ENCODE data around the gene AZI2. TPM values are rescaled to one million over a fixed set of nuclear protein-coding genes. Genes with fewer than 3 reads are reported as not detected.

Gene AZI2
- total RNA-seq (2013; cell fraction: nucleolus; rRNA removed): 82.5 and 90.1 TPM in 2 replicates
- total RNA-seq (2014; rRNA removed) (19.9 and 23.1 TPM in 2 replicates), total RNA-seq (2014; rRNA removed; fragmentation: Illumina TruSeq; extraction: Trizol) (35.1 and 35.5 TPM in 2 replicates), total RNA-seq (2021) (32.6 and 37.8 TPM in 2 replicates), polyA plus RNA-seq (2011; rRNA removed) (91.7 and 137 TPM in 2 replicates), polyA plus RNA-seq (2014; fragmentation: Illumina TruSeq; extraction: Trizol) (30.1 and 40.2 TPM in 2 replicates), polyA plus RNA-seq (2014; fragmentation: Nextera tagmentation; extraction: Ambion mirVana) (10 to 100 TPM; 33.4 to 36.2 TPM), polyA plus RNA-seq (2014; rRNA removed) (17.8 and 27.7 TPM in 2 replicates), polyA plus RNA-seq (2016; fragmentation: Nextera tagmentation; extraction: Ambion mirVana) (10 to 100 TPM; 33.4 to 35.6 TPM), polyA minus RNA-seq (2011; rRNA and poly(A)+ RNA removed) (55.8 and 76.1 TPM in 2 replicates), Bru-seq, nascent RNA (percentile 86 among the genes with signal in this experiment), BruChase-seq, experiment 1, labeled RNA remaining after a 6-hour chase (percentile 74 among the genes with signal in this experiment), BruChase-seq, experiment 2, labeled RNA remaining after a 2-hour chase (percentile 81 among the genes with signal in this experiment)
- polyA plus RNA-seq (2011; ENCODE audit: low read depth): 15.9 TPM
- 30.8 and 42.9 TPM in 2 replicates for polyA plus RNA-seq (2011; cell fraction: cytosol; rRNA removed)
- polyA plus RNA-seq (2011; cell fraction: nucleus; rRNA removed): 109 and 173 TPM in 2 replicates
- 29.8 and 42.8 TPM in 2 replicates for polyA plus RNA-seq (2012)
- polyA minus RNA-seq (2011; cell fraction: cytosol; rRNA and poly(A)+ RNA removed): 17.1 and 17.4 TPM in 2 replicates
- polyA minus RNA-seq (2011; cell fraction: nucleus; rRNA and poly(A)+ RNA removed): 94.1 and 142 TPM in 2 replicates
- long read RNA-seq, experiment 1, full-length matches to known transcripts: 38 of 40 reads
- long read RNA-seq, experiment 1, partial matches to known transcripts: 1 of 40 reads
- long read RNA-seq, experiment 1, other reads (novel, unspliced or antisense): 1 of 40 reads
- long read RNA-seq, experiment 2, full-length matches to known transcripts: 122 of 148 reads
- long read RNA-seq, experiment 2, partial matches to known transcripts: 17 of 148 reads
- long read RNA-seq, experiment 2, other reads (novel, unspliced or antisense): 9 of 148 reads

DNA sequence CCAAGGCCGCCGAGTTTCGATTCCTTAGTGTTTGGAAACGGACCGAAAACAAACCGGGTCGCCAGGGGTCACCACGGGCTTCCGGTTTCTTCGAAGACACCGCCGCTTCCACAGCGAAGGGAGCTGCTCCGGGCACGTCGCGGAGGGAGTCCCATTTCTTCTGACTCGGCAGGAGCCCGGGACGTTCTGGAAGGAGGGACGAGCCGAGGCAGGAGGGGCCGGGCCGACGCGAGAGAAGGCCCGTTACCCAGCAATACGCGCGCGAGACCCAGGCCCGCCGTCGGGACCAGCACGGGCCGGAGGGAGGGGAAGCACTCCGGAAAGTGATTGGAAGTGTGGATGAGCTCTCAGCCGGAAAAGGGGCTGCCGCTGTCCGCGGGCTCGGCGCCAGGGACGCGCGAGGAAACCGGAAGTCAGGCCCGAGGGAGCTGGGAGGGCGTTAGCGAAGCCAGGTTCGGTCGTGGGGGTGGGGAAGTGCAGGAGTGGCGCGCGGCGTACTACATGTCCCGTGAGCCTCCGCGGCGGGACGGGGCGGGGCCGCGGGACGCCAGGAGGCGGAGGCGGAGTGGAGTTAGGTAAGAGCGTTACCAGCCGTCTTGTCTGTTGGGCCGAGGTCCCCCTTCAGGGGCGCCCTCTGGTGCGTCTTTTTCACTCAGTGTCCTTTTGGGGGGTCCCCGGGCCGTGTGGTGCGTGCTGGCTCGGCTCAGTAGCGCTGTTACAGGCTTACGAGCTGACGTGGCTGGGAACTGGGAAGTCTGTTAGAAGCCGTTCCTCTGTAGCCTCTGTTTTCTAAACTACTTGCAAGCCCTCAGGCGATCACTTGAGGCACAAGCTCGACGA, at the start of gene AZI2, which contains the start of gene ZCWPW2:
Gene AZI2 (minus strand): TSS at position 196 of the 840 bp plus-strand sequence. CDS start 8,207 bp downstream, outside the sequence.
Gene ZCWPW2 (plus strand): TSS at position 93 of the 840 bp plus-strand sequence. CDS start 64,348 bp downstream, outside the sequence.
- under 1% methylated on average over 54 of the region's 83 CpGs for WGBS (ENCODE audit: insufficient coverage, insufficient replicate concordance, low lambda C conversion rate, missing lambda C conversion rate)
- H3K9me3 ChIP-seq (replicated peaks; ENCODE audit: control insufficient read depth, insufficient read depth, low read length): no peaks in the 10 kb centered on the region
- FAIRE-seq: peak; percentile 86
- TF ChIP-seq, protein P1, sequence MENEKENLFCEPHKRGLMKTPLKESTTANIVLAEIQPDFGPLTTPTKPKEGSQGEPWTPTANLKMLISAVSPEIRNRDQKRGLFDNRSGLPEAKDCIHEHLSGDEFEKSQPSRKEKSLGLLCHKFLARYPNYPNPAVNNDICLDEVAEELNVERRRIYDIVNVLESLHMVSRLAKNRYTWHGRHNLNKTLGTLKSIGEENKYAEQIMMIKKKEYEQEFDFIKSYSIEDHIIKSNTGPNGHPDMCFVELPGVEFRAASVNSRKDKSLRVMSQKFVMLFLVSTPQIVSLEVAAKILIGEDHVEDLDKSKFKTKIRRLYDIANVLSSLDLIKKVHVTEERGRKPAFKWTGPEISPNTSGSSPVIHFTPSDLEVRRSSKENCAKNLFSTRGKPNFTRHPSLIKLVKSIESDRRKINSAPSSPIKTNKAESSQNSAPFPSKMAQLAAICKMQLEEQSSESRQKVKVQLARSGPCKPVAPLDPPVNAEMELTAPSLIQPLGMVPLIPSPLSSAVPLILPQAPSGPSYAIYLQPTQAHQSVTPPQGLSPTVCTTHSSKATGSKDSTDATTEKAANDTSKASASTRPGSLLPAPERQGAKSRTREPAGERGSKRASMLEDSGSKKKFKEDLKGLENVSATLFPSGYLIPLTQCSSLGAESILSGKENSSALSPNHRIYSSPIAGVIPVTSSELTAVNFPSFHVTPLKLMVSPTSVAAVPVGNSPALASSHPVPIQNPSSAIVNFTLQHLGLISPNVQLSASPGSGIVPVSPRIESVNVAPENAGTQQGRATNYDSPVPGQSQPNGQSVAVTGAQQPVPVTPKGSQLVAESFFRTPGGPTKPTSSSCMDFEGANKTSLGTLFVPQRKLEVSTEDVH (IDR thresholded peaks at IDR 0.05; ENCODE audit: low read depth, partially characterized antibody): no peak
- TF ChIP-seq SIX5 (IDR thresholded peaks at IDR 0.05; ENCODE audit: low read depth, low read length, severe bottlenecking) (peak; percentile 83), IKZF2 (IDR thresholded peaks at IDR 0.05) (peak; percentile 71 to 78), CBX3 (IDR thresholded peaks at IDR 0.05; ENCODE audit: borderline replicate concordance, low read depth) (no peak), NFYB (IDR thresholded peaks at IDR 0.05; ENCODE audit: insufficient read depth, low read depth, low read length) (no peak), CHD2 (IDR thresholded peaks at IDR 0.05; ENCODE audit: borderline replicate concordance, low read depth, low read length) (peak; percentile 94), TARDBP (IDR thresholded peaks at IDR 0.05; ENCODE audit: borderline replicate concordance) (peak; percentile 59; the same call in 1 of the 2 replicates), TBL1XR1 (IDR thresholded peaks at IDR 0.05; ENCODE audit: low read depth, low read length) (no peak), SPI1 (IDR thresholded peaks at IDR 0.05; ENCODE audit: borderline replicate concordance, insufficient read depth, low read depth, low read length) (peak; percentile 65), HDAC2 (IDR thresholded peaks at IDR 0.05) (no peak)
- TF ChIP-seq, protein P2, sequence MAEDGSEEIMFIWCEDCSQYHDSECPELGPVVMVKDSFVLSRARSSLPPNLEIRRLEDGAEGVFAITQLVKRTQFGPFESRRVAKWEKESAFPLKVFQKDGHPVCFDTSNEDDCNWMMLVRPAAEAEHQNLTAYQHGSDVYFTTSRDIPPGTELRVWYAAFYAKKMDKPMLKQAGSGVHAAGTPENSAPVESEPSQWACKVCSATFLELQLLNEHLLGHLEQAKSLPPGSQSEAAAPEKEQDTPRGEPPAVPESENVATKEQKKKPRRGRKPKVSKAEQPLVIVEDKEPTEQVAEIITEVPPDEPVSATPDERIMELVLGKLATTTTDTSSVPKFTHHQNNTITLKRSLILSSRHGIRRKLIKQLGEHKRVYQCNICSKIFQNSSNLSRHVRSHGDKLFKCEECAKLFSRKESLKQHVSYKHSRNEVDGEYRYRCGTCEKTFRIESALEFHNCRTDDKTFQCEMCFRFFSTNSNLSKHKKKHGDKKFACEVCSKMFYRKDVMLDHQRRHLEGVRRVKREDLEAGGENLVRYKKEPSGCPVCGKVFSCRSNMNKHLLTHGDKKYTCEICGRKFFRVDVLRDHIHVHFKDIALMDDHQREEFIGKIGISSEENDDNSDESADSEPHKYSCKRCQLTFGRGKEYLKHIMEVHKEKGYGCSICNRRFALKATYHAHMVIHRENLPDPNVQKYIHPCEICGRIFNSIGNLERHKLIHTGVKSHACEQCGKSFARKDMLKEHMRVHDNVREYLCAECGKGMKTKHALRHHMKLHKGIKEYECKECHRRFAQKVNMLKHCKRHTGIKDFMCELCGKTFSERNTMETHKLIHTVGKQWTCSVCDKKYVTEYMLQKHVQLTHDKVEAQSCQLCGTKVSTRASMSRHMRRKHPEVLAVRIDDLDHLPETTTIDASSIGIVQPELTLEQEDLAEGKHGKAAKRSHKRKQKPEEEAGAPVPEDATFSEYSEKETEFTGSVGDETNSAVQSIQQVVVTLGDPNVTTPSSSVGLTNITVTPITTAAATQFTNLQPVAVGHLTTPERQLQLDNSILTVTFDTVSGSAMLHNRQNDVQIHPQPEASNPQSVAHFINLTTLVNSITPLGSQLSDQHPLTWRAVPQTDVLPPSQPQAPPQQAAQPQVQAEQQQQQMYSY (CRISPR knock-in tag; IDR thresholded peaks at IDR 0.05): no peak

More for the DNA sequence above, at the start of gene AZI2, which contains the start of gene ZCWPW2:
- Histone ChIP-seq H3K27me3 (replicated peaks in 1 of 2; ENCODE audit: control insufficient read depth in 2 of 2, insufficient read depth in 2 of 2, low read length in 1 of 2) (no peaks in the 10 kb centered on the region), H3K4me2 (ENCODE audit: control insufficient read depth, insufficient read depth) (peak within 1 kb of the TSS; percentile 94), H3K36me3 (ENCODE audit: control insufficient read depth in 2 of 2, insufficient read depth in 2 of 2, low read length in 1 of 2) (no peaks in the 10 kb centered on the region), H3K79me2 (ENCODE audit: control insufficient read depth, insufficient read depth, low read length) (peaks cover 52% of the 10 kb centered on the region), H2AFZ (ENCODE audit: control insufficient read depth, low read depth, low read length) (peak within 1 kb of the TSS; percentile 87), H4K20me1 (ENCODE audit: control insufficient read depth, insufficient read depth) (no peaks in the 10 kb centered on the region), H3K27ac (ENCODE audit: control insufficient read depth, insufficient read depth) (peak within 1 kb of the TSS; percentile 97), H3K4me1 (ENCODE audit: control insufficient read depth, insufficient read depth, low read length) (no peaks in the 10 kb centered on the region), H3K9ac (ENCODE audit: control insufficient read depth, insufficient read depth, low read length) (peak within 1 kb of the TSS; percentile 98), H3K4me3 (peak within 1 kb of the TSS; percentile 81)
- ATAC-seq: peak; percentile 92
- no TSS peak for BruUV-seq (replicated peaks)
- intact Hi-C loops (cut with micrococcal nuclease; ENCODE audit: unreplicated experiment) (loop anchor here (10.0 kb wide), 1 partner anchor 864 kb away; the partner anchor contains the start of gene SLC4A7), in situ Hi-C loops (cut with MboI) (loop anchor here (10.0 to 25.0 kb wide), 2 partner anchors 864 to 1212 kb away; partner anchors contain the start of gene SLC4A7)
- RAD21 ChIA-PET (ENCODE audit: unreplicated experiment): interaction anchor here (0.6 to 1.7 kb wide), 8 partner anchors 8 to 637 kb away, joined by 3 to 8 read pairs (median 4); partner anchors contain the start of gene EOMES
- DNase-seq (ENCODE audit: low read depth, low spot score): peak; percentile 74
- POLR2A ChIA-PET: interaction anchor here (0.5 to 1.9 kb wide), 9 partner anchors 9 to 668 kb away, joined by 3 to 17 read pairs (median 4); no protein-coding TSS in a partner anchor
- SMC1A ChIA-PET (ENCODE audit: uncharacterized antibody, unreplicated experiment): interaction anchor here (1.1 to 2.4 kb wide), 7 partner anchors 8 to 864 kb away, joined by 3 to 7 read pairs (median 3); partner anchors contain the start of gene SLC4A7
- CTCF ChIA-PET: interaction anchor here (0.9 to 2.0 kb wide), 6 partner anchors 9 to 637 kb away, joined by 3 to 18 read pairs (median 8); no protein-coding TSS in a partner anchor

All from GM12878 (cell line).